WI38 (cell line): ENCODE results near the gene S100A16.

Experiments
- H3K4me3 ChIP-seq: 2 replicates; pipeline ENCODE4 v1.5.1; 2011; ENCODE audit warnings: low read depth, mild to moderate bottlenecking, control low read depth, low read length
- CTCF ChIP-seq: IDR thresholded peaks from 2 replicates; pipeline ENCODE4 v1.5.1; 2012; ENCODE audit warnings: low read depth, mild to moderate bottlenecking, control low read depth, low read length

Gene S100A16

GRCh38 chr1:153652805-153653500 lies 40.0 kb upstream of the S100A16 start:
- no peak overlapping the region for H3K4me3 ChIP-seq
- TF ChIP-seq CTCF, result no peak

GRCh38 chr1:153651771-153652170 lies 38.8 kb upstream of the S100A16 start:
- no peak overlapping the region for H3K4me3 ChIP-seq
- no peak for TF ChIP-seq CTCF

- TF ChIP-seq CTCF, result no peak
- no peak overlapping the region for H3K4me3 ChIP-seq
These were observed 36.9 kb upstream of the S100A16 start for GRCh38 chr1:153649863-153650235.

- TF ChIP-seq CTCF, result no peak
- H3K4me3 ChIP-seq, result no peak overlapping the region
These were observed 36.4 kb upstream of the S100A16 start for GRCh38 chr1:153649137-153649862.

- H3K4me3 ChIP-seq, result no peak overlapping the region
These were observed 35.2 kb upstream of the S100A16 start for GRCh38 chr1:153648000-153648643.

GRCh38 chr1:153647346-153647714 lies 34.4 kb upstream of the S100A16 start:
- no peak for TF ChIP-seq CTCF
- no peak overlapping the region for H3K4me3 ChIP-seq

More at GRCh38 chr1:153648000-153648643, 35.2 kb upstream of the S100A16 start:
- TF ChIP-seq CTCF, result no peak
